GM03348 (cell line): Measurements from ENCODE around the gene IMPA2.

Experiments
- DNase-seq: peaks from one replicate; pipeline ENCODE4 v3.0.0; 2012; ENCODE audit warnings: low spot score

The IMPA2 gene

DNA sequence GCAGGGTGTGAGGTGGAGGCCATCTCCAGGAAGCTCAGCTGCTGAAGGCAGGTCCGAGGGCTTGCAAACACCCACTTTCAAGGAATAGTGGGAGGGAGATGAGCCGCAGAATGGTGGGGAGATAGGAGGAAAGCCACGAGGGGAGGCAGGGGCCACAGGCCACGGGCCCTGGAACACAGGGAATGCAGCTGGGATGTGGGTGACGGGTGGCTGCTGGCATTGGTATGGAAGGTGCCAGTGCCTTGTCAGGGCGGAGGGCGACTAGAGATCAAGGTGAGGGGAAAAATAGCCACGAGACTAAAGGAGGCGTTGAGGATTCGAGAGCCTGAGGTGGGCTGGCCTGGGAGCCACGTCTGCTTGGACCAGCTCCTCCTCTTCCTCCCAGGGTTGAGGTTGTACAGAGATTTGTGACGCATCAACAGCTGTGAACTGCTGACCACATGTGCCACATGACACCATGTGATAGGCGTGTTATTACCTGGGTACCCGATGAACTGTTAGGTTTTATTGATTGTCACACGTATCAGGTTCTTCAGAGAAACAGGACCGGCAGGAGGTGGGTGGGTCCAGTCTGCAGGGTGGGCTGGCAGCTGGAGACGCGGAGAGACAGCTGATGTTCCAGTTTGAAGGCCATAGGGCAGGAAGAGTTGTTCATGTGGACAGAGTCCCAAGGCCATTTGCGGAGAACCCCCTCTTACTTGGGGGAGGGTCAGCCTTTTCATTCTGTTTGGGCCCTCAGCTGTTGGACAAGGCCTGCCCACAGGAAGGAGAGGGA, 9.9 kb downstream of the IMPA2 start:
- DNase-seq = no peak

GRCh38 chr18:11992096-11992790, 10.9 kb downstream of the IMPA2 start:
- no peak for DNase-seq

DNA sequence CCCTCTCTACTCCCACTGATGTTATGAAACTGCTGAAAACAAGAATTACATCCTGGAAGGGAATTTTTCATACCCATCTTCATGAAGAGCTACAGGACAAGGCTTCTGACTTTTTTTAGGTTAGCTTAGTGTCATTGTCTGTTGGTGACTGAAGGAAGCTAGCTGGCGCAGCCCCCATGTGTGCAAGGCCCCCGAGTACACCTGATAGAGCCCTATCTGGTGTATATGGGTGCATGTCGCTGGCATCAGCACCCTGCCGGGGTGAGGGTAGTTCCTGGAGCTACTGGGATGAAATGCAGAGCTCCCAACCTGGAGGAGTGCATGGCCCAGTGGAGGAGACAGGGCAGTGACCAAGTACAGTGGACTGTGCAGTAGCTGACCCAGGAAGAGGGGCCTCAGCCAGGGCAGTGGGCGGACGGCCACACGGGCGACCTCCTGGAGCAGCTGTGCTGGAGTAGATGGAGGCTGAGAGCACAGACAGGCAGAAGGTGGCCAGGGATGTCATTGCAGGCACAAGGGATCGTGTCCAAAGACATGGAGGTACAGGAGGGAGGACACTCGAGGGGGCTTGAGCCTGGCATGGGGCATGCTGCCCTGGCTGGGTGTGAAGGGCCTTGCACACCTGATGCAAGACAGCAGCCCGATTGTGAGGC, 12.1 kb downstream of the IMPA2 start:
- no peak for DNase-seq

- DNase-seq = peak; percentile 85
Measured at GRCh38 chr18:11994336-11994702, 13.0 kb downstream of the IMPA2 start.

DNA sequence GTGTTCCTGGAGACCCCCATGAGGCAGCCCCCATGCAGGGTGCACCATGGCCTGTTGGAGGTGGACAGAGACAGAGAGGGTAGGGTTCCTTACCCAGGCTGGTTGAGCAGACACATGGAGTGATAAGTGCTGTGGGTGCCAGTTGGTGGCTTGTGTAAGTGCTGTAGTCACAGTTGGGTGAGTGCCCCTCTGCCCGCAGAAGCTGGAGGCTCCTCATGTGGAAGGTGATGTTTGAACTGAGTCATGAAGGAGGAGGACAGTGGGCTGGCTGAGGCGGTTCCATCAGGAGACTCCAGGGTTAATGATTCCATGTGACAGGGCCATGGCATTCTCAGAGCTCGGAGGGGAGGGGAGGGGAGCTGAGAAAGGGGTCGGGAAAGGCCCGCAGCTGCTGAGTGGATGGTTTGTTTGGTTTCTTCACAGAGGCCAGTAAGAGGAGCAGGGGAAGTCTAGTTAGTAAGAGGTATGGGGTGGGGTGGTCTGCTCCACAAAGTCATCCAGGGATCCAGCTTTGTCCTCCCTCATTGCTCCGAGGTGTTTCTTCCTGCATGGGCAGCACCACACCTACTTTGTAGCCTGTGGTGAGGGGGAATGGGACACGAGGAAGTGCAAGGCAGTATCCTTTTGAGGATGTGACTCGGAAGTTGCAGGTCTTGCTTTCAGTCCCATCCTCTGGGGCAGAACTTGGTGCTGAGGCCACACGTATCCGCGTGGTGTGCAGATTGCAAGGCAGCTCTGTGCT, 13.6 kb downstream of the IMPA2 start:
- DNase-seq = peak; percentile 30

GRCh38 chr18:11995445-11996189, 14.3 kb downstream of the IMPA2 start:
- peak; percentile 87 for DNase-seq

DNA sequence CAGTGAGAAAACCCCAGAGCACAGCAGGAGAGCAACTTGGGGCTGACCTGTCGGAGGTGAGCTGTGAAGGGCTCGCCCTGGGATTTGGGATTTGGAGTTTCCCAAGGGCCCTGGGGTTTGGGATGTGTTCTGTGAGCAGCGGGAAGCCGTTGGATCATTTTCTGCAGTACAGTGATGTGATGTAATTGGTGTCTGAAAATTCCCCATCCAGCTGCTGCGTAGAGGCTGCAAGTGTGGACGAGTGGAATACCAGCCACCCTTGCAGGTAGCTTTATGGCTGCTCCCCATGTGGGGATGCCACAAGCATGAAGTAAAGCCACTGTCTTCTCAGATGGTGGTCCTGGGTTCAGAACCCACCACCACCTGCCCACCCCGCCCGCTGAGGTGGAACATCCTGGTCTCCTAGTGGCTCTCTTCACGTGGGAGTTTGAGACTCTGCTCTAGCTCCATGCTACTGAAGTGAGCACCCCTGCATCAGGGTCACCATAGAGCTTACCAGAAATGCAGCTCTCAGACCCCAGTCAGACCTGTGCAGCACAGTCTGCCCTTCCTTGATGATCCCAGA, 15.0 kb downstream of the IMPA2 start:
- DNase-seq = no peak

DNA sequence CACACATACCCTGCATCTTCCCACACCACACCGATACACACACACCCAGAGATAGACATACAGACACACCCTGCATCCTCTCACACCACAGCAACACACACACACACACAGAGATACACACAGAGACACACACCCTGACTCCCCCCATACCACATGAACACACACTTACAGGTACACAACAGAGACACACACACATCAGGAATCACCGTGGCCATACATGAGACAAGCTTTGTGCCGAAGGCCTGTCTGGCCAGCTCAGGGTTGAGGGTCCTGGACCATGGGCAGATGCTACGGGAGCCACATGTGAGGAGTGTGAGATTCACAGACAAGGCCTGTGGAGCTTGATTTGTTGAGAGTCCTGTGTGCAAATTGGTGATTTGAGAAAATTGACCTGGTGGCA, 15.6 kb downstream of the IMPA2 start:
- DNase-seq = no peak

GRCh38 chr18:11997466-11997865, 16.2 kb downstream of the IMPA2 start:
- no peak for DNase-seq

DNA sequence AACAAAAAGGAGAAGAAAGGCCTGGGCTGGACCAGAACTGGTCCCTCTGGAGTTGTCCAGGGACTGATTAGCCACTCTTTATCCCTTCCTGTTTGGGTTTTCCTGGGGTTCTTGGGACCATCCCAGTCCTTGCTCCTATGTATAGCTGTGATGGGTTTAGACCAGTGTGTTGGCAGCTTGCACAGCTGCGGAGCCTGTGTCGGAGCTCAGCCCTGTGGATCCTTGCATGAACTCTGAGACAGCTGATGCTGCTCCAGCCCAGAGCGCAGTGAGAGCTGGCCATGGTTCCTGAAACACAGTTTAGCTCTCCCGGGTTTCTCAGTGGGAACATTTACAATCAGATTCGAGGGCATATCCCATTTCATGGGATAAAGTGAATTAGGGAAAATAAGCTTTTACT, 16.9 kb downstream of the IMPA2 start:
- DNase-seq = no peak

GRCh38 chr18:11999429-11999828, 18.1 kb downstream of the IMPA2 start:
- DNase-seq = no peak

GRCh38 chr18:12000072-12000659, 18.9 kb downstream of the IMPA2 start:
- DNase-seq = no peak

DNA sequence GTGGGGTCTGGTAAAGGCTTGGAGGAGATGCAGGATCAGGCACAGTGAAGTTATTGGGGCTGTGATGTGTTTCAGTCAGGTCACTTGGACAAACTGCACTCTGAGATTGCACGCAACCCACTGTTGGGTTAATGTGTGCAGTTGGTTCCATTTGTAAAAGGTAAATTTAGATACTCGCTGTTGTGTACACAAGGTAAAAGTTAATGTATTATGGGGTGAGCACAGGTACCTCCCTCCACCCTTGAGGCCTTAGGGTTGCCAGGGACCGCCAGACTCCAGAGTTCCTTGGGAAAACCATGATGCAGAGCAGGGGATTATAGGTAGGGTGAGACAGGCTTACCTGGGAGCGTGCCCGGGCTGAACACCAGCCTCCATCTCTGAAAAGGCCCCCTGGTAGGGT, 20.1 kb downstream of the IMPA2 start:
- DNase-seq = no peak

DNA sequence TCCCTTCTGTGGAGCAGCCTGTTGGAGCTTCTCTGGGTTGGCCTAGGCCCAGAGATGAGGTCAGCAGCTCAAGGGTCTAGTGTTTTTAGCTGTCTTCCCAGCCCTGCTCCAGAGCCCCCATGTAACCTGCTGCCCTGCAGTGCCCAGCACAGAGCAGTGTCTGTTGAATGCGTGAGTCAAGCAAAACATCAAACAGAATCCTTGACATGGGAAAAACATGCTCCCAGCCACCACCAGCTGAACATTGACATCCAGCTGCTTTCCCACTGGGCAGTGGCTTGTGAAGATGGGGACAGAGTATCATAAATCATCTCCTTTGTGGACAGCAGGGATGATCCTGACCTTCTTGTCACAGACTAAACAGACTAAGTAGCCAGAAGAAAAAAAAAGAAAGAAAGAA, 22.6 kb downstream of the IMPA2 start:
- no peak for DNase-seq

DNA sequence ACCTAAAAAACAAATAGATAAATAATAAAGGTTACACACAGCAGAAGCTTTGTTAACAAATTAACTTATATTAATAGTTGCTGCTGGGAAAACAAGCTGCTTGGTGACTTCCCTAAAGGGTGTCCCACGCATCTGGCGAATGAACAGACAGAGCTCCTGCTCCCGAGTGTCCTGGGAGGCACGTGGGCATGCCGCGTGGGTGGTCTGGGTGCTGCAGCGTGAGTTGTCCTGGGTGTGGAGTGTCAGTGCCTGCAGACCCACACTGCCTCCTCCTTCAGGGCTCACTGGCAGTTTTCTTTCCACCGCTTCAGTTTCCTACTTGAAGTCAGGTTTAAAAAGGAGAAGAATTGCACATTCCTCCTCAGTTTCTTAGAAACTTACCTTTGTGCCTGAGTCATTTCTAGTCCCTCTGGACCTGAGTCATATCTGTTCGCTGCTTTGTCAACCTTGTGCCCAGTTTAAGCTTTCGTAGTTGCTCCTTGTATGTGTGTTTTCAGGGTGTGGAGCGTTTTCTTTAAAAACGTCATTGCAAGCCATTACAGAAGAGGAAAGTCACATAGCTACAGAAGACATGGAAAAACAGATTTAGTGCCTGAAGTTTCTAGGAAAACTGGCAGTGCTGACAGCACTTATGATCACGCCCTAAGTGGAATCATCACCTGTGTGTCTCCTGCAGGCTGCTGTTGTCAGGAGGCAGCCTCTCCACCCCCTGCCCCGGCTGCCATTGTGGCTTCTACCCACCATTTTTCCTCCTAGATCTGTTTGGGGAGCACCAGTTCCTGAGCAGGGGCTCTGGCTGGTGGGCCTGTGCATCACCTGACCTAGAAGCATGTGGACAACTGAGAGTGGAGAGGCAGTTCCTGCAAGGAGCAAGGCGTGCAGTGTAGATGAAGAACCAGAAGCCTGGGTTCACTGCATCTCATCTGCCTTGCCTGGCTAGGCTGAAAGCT, 24.5 kb downstream of the IMPA2 start:
- DNase-seq = no peak

DNA sequence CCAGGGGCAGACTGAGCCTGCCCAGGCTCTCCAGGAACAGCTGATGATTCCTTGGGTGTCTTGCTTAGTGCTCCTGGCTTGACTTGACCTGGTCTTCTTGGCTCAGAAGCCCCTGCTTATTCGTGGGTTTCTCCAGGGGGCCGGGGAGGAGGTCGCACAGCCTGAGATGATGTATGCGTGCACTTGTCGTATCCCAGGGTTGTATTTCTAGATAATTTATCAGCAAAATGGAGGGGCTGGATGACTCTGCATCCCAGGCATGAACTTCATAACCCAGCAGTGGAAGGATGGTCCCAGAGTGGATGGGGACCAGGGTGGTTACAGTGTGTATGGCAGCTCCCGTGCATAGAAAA, 25.2 kb downstream of the IMPA2 start:
- no peak for DNase-seq

DNA sequence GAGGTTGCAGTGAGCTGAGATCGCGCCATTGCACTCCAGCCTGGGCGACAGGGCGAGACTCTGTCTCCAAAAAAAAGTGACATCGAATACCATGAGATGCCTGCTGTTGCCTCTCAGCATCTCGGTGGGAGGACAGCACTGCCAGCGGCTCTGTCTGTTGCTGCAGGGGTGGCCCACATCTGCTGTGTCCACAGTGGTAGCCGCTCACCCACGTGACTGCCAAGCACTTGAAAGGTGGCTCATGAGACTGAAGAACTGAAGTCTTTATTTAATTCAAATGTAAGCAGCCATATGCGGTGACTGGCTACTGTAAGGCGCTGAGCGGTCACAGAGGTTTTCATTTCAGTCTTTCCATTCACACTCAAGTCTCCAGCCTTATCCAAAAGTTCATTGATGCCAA, 25.8 kb downstream of the IMPA2 start:
- DNase-seq = no peak

DNA sequence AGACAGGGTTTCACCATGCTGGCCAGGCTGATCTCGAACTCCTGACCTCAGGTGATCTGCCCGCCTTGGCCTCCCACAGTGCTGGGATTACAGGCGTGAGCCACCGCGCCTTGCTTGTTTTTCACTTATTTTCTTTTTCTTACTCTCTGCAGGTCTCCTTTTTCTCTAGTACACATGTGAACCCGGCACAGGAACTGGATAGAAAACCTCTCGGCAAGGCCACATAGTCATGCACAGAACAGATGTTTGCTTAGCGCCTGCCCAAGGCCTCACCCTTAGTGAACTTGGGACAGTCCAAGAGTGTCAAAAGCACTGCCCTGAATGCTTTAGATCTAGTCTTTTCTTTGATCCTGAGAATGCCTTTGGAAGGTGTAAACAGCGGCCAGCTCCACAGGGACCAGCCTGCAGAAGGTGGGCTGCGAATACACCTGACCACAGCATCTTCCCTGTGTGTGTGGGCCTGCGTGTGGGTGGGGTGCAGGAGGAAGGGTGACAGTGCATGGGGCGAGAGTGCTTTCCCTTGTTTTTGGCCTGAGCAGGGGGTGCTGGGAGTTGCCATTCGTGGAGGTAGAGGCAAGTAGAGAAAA, 27.0 kb downstream of the IMPA2 start:
- no peak for DNase-seq

DNA sequence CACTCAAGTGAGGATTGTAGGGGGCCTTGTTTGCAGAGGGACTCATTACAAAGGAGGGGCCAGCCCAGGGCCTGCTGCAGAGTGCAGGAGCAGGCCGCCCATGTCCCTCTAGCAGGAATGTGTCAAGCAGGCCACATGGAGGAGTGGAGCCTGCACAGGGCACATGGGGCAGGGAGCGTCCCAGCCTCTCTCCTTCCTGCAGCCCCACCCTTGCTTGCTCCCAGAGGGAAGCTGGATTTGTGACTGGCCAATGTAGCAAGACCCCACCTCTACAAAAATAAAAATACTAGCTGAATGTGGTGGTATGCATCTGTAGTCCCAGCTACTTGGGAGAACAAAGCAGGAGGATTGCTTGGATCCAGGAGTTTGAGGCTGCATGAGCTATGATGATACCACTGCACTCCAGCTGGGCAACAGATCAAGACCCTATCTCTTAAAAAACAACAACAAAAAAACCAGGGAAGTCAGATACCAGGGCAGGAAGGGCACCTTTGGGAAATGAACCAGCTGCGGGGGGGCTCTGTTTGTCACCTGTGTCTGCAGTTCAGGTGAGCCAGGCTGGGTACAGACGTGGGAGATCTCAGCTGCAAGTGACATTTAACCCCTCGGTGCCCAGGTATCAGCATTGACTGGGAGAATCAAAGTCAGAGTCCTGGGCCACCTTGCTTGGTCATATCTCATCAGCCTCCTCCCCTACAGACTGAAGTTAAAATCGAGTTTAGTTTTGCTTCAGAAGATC, 27.7 kb downstream of the IMPA2 start:
- no peak for DNase-seq
